K562 (cell line): ENCODE measurements around the gene PTCRA. TPM values are rescaled to one million over a fixed set of nuclear protein-coding genes. Genes with fewer than 3 reads are reported as not detected.

Experiments used
- ATAC-seq: fragments of 200-7000 bp; cut with Tn5 transposase; 3 replicates; pipeline ENCODE4 v1.9.1; 2020; ENCODE audit warnings: moderate library complexity
- Bru-seq: library from RNA; stranded (reverse); fragments of 400-500 nt; gene quantifications from one replicate; lab custom pipeline; 2021; lab: Mats Ljungman, UMichigan
- BruChase-seq, 2 experiments: library from RNA; stranded (reverse); fragments of 400-500 nt; gene quantifications; one replicate each; lab custom pipeline; 2021; lab: Mats Ljungman, UMichigan
- BruUV-seq: library from RNA; stranded (reverse); fragments of 400-500 nt; replicated peaks from 2 replicates; lab custom pipeline; 2021; lab: Mats Ljungman, UMichigan
- CTCF ChIA-PET: fragments of 300-600 bp; formaldehyde crosslinking; extraction: SDS; loops from one replicate; lab custom pipeline; 2021; ENCODE audit warnings: low intra/inter-chr PET ratio; lab: Yijun Ruan, JAX
- POLR2A ChIA-PET: fragments of 300-600, 350-650 bp; sonication (Branson Sonifier 250); formaldehyde crosslinking; extraction: SDS; loops from one replicate; lab custom pipeline; 2021; ENCODE audit warnings: antibody characterized with exemption, inconsistent platforms; lab: Yijun Ruan, JAX
- DNase-seq, 4 experiments: peaks; one replicate each; pipeline versions ENCODE4 v3.0.0 to v3.0.0-alpha.2; 2011 to 2018; ENCODE audit warnings: low spot score in 3 of 4, mixed read lengths in 3 of 4; ENCODE audit errors: extremely low read depth in 1 of 4
- FAIRE-seq: peaks from 2 replicates; lab custom pipeline; 2011; peaks lifted over from hg19 to GRCh38; lab: Jason Lieb, UNC
- H2AFZ ChIP-seq: 2 replicates; pipeline ENCODE4 v1.6.0; 2011; ENCODE audit warnings: low read depth, low read length, control low read depth, inconsistent platforms
- H3K27ac ChIP-seq: fragments of 200-600 bp; 3 replicates; pipeline ENCODE4 v1.8.0; 2011; ENCODE audit warnings: low read depth, mild to moderate bottlenecking, control low read depth, inconsistent platforms, low read length, moderate library complexity, mixed read lengths; ENCODE audit errors: extremely low read depth
- H3K27me3 ChIP-seq, 2 experiments: fragments of 300-600 bp in 1 of 2; 2 replicates in 1 of 2; 3 replicates in 1 of 2; pipeline versions ENCODE4 v1.6.0 to v1.8.0; 2011; ENCODE audit warnings: inconsistent platforms in 2 of 2, low read length in 2 of 2, mild to moderate bottlenecking in 1 of 2, mixed read lengths in 1 of 2, moderate library complexity in 1 of 2; ENCODE audit not compliant: control insufficient read depth in 2 of 2, insufficient read depth in 2 of 2
- H3K36me3 ChIP-seq: fragments of 300-600 bp; 3 replicates; pipeline ENCODE4 v1.8.0; 2011; ENCODE audit warnings: mild to moderate bottlenecking, low read length, inconsistent platforms; ENCODE audit not compliant: control insufficient read depth, insufficient read depth
- H3K4me1 ChIP-seq, 2 experiments: fragments of 200-600 bp in 1 of 2; replicated peaks in 1 of 2; 2 replicates in 1 of 2; 3 replicates in 1 of 2; pipeline versions ENCODE4 v1.5.1 to v1.8.0; 2011; ENCODE audit warnings: inconsistent platforms in 2 of 2, low read length in 2 of 2, mild to moderate bottlenecking in 1 of 2, mixed read lengths in 1 of 2, moderate library complexity in 1 of 2; ENCODE audit not compliant: control insufficient read depth in 2 of 2, insufficient read depth in 2 of 2
- H3K4me2 ChIP-seq: 2 replicates; pipeline ENCODE4 v1.6.1; 2011; ENCODE audit warnings: low read length, control low read depth, inconsistent platforms, mixed read lengths; ENCODE audit not compliant: insufficient read depth
- H3K4me3 ChIP-seq: fragments of 200-600 bp; sonication (generic), shearing (Covaris generic); 2 replicates; pipeline ENCODE4 v1.5.1; 2016; ENCODE audit warnings: control low read depth, inconsistent platforms
- H3K79me2 ChIP-seq: fragments of 200-600 bp; 3 replicates; pipeline ENCODE4 v1.8.0; 2011; ENCODE audit warnings: low read length, inconsistent platforms; ENCODE audit not compliant: control insufficient read depth, insufficient read depth
- H3K9ac ChIP-seq, 2 experiments: 2 replicates each; pipeline versions ENCODE4 v1.6.0 to v1.6.1; 2011; ENCODE audit warnings: low read depth in 2 of 2, low read length in 2 of 2, control low read depth in 1 of 2, inconsistent platforms in 1 of 2, mild to moderate bottlenecking in 1 of 2, mixed read lengths in 1 of 2; ENCODE audit not compliant: insufficient read depth in 1 of 2
- H3K9me1 ChIP-seq: one replicate; pipeline ENCODE4 v1.6.0; 2011; ENCODE audit warnings: inconsistent platforms, mild to moderate bottlenecking, low read length, moderate library complexity; ENCODE audit not compliant: control insufficient read depth, insufficient read depth
- H3K9me3 ChIP-seq: replicated peaks from 2 replicates; pipeline ENCODE4 v1.5.1; 2011; ENCODE audit warnings: low read depth, low read length, inconsistent platforms; ENCODE audit not compliant: control insufficient read depth, insufficient read depth
- H4K20me1 ChIP-seq: replicated peaks from 2 replicates; pipeline ENCODE4 v1.6.1; 2011; ENCODE audit warnings: low read length, inconsistent platforms, mixed read lengths; ENCODE audit not compliant: control insufficient read depth, insufficient read depth
- GATAD2A ChIP-seq: fragments of 450-650 bp; IDR thresholded peaks from 2 replicates; pipeline ENCODE4 v1.6.1; 2017
- NFE2L1 ChIP-seq: fragments of 450-650 bp; IDR thresholded peaks from 2 replicates; pipeline ENCODE4 v1.6.1; 2016; ENCODE audit warnings: missing genetic modification characterization, low read depth, mild to moderate bottlenecking, missing compliant biosample characterization, moderate library complexity, borderline replicate concordance
- TAF1 ChIP-seq: IDR thresholded peaks from 2 replicates; pipeline ENCODE4 v1.6.1; 2011; ENCODE audit warnings: mild to moderate bottlenecking, low read length, moderate library complexity; ENCODE audit not compliant: insufficient read depth, control insufficient read depth, severe bottlenecking; ENCODE audit errors: extremely low read depth
- ZNF77 ChIP-seq: fragments of 250-450 bp; sonication (Bioruptor Pico); IDR thresholded peaks from 2 replicates; pipeline ENCODE4 v1.5.0; 2020
- WGBS: fragments of 100-300 bp; shearing (Covaris generic); methylation state at CpG from one replicate; pipeline ENCODE4 v1.1.6; 2016; ENCODE audit warnings: low coverage, mixed read lengths; ENCODE audit not compliant: insufficient coverage; ENCODE audit errors: missing lambda C conversion rate; 5-methylcytosine and 5-hydroxymethylcytosine counted together
- in situ Hi-C: fragments of 300-500 bp; cut with MboI; formaldehyde crosslinking; loops from 4 replicates; pipeline ENCODE4 v1.15.0; 2018; ENCODE audit warnings: inconsistent platforms, mixed read lengths
- intact Hi-C: fragments of 100-400 bp; cut with micrococcal nuclease; formaldehyde crosslinking; loops from 2 replicates; pipeline ENCODE4 v1.14.2; 2022
- long read RNA-seq, 3 experiments: library from polyadenylated mRNA in 2 of 3; library from RNA in 1 of 3; unstranded in 2 of 3; stranded (forward) in 1 of 3; transcript quantifications; one replicate each; pipeline ENCODE4 v2.0.0, GENCODE V29; 2019 to 2022
- polyA minus RNA-seq, 3 experiments: library from RNA; depleted of rRNA, polyadenylated mRNA; stranded (reverse); fragments of >200 nt; gene quantifications; 2 replicates each; pipeline ENCODE4 v1.2.3, GENCODE V29; 2011
- polyA plus RNA-seq, 8 experiments: library from polyadenylated mRNA; depleted of rRNA in 4 of 8; stranded (reverse) in 5 of 8; unstranded in 3 of 8; fragments of >200 nt; fragmentation: Nextera tagmentation in 2 of 8; fragmentation: Illumina TruSeq in 1 of 8; extraction: Ambion mirVana in 2 of 8; extraction: Trizol in 1 of 8; gene quantifications; 2 replicates each; pipeline versions ENCODE4 v1.2.1 to v1.2.3, GENCODE V29; 2011 to 2014; ENCODE audit warnings: inconsistent platforms in 1 of 8, missing spikeins in 1 of 8
- total RNA-seq, 7 experiments: library from RNA; depleted of rRNA in 6 of 7; stranded (reverse); fragments of >200 nt in 6 of 7; fragmentation: Illumina TruSeq in 2 of 7; extraction: Trizol in 2 of 7; gene quantifications; 2 replicates each; pipeline versions ENCODE4 v1.2.1 to v1.2.3, GENCODE V29; 2011 to 2021; ENCODE audit warnings: low replicate concordance in 1 of 7

The PTCRA gene
- not detected in 2 replicates for total RNA-seq (2011; cell fraction: chromatin; rRNA removed; ENCODE audit: low replicate concordance)
- total RNA-seq (2011; cell fraction: nucleolus; rRNA removed) = not detected in 2 replicates
- not detected in 2 replicates for total RNA-seq (2011; cell fraction: nucleoplasm; rRNA removed)
- total RNA-seq (2014; rRNA removed) (not detected in 2 replicates), total RNA-seq (2014; rRNA removed; fragmentation: Illumina TruSeq; extraction: Trizol) (not detected in 2 replicates), total RNA-seq (2015; rRNA removed; fragmentation: Illumina TruSeq; extraction: Trizol) (not detected in 2 replicates), total RNA-seq (2021) (not detected in 2 replicates), polyA plus RNA-seq (2011; rRNA removed) (0.22 TPM in 1 of 2 replicates, not detected in the other), polyA plus RNA-seq (2014; fragmentation: Illumina TruSeq; extraction: Trizol) (not detected in 2 replicates), polyA plus RNA-seq (2014; fragmentation: Nextera tagmentation; extraction: Ambion mirVana) (not detected), polyA plus RNA-seq (2014; rRNA removed) (0.21 TPM in 1 of 2 replicates, not detected in the other), polyA minus RNA-seq (2011; rRNA and poly(A)+ RNA removed) (not detected in 2 replicates), Bru-seq, nascent RNA (percentile 15 among the genes with signal in this experiment), BruChase-seq, experiment 1, labeled RNA remaining after a 2-hour chase (percentile 33 among the genes with signal in this experiment), BruChase-seq, experiment 2, labeled RNA remaining after a 6-hour chase (percentile 26 among the genes with signal in this experiment)
- polyA plus RNA-seq (2011; cell fraction: cytosol; rRNA removed) = 0.09 TPM in 1 of 2 replicates, not detected in the other
- polyA plus RNA-seq (2011; cell fraction: nucleus; rRNA removed) = 0.17 and 0.38 TPM in 2 replicates
- polyA plus RNA-seq (2012) = 0.14 TPM in 1 of 2 replicates, not detected in the other
- polyA minus RNA-seq (2011; cell fraction: cytosol; rRNA and poly(A)+ RNA removed) = not detected in 2 replicates
- polyA minus RNA-seq (2011; cell fraction: nucleus; rRNA and poly(A)+ RNA removed) = not detected in 2 replicates
- long read RNA-seq, experiment 1 = 0 reads
- long read RNA-seq, experiment 2 = 0 reads
- long read RNA-seq, experiment 3 = 0 reads

DNA sequence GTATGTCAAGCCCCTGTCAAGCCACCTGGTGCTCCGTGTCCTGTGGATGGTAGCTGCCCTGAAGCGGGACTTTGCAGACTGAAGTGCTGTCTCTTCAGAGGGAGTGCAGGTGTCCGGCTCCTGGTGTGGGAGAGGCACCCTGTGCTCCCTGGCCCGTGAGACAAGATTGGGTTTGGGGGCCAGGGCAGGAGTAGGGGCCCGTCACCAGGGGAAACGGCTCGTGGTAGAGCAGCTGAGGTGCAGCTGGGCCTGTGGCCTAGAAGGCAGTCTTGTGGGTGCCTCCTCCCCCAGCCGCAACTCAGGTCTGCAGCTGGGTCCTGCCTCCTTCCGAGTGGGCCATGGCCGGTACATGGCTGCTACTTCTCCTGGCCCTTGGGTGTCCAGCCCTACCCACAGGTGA lies at the start of gene PTCRA:
TSS of gene PTCRA (plus strand) at position 322 of the 400 bp plus-strand sequence. CDS start at position 339, 17 bp downstream.
- Histone ChIP-seq H4K20me1 (no peaks in the 10 kb centered on the region), H3K4me3 (no peak within 1 kb of the TSS), H3K4me2 (no peak within 1 kb of the TSS), H3K27ac (no peak within 1 kb of the TSS), H3K9me1 (no peaks in the 10 kb centered on the region), H3K79me2 (no peaks in the 10 kb centered on the region), H3K9ac (peak within 1 kb of the TSS in 1 of 2 experiments; percentile 53; a peak in 1 of 4 replicates), H3K27me3 (no peaks in the 10 kb centered on the region), H3K4me1 (peaks cover 0 to 9% of the 10 kb centered on the region in 2 experiments; a peak in 2 of 5 replicates), H3K9me3 (no peaks in the 10 kb centered on the region), H3K36me3 (no peaks in the 10 kb centered on the region), H2AFZ (no peak within 1 kb of the TSS)
- no TSS peak for BruUV-seq
- DNase-seq = peak in 1 of 4 experiments; percentile 9
- no peak for FAIRE-seq
- POLR2A ChIA-PET = interaction anchor here (0.6 to 2.4 kb wide), 4 partner anchors 10 to 255 kb away, joined by 3 to 6 read pairs (median 4); partner anchors contain the start of gene PPP2R5D
- peak; percentile 13; the same call in 1 of the 3 replicates for ATAC-seq
- TF ChIP-seq NFE2L1 (no peak), ZNF77 (CRISPR knock-in tag) (no peak), TAF1 (no peak), GATAD2A (no peak)
- 30% methylated on average over 10 of the region's 10 CpGs for WGBS
- in situ Hi-C loops = no loop called here
- CTCF ChIA-PET = no interaction called here
- intact Hi-C loops = no loop called here
